Cardiac fibroblast (primary cell): ENCODE results near the gene XIRP1.

Experiments
- DNase-seq, 2 donors: peaks; one replicate each; pipeline versions ENCODE4 v3.0.0 to v3.0.0-alpha.2; 2010; ENCODE audit warnings: low read depth in 2 of 2
- H3K4me3 ChIP-seq, 2 donors: replicated peaks in 1 of 2; 1 replicate in 1 of 2; 2 replicates in 1 of 2; pipeline ENCODE4 v1.5.1; 2011; ENCODE audit warnings: low read depth in 2 of 2, low read length in 2 of 2, mild to moderate bottlenecking in 2 of 2, moderate library complexity in 1 of 2
- CTCF ChIP-seq: IDR thresholded peaks from one replicate; pipeline ENCODE4 v1.5.1; 2011; ENCODE audit warnings: low read depth, mild to moderate bottlenecking, low read length, inconsistent platforms

The XIRP1 gene

GRCh38 chr3:39154280-39155021 is 37.9 kb downstream of the XIRP1 start:
- TF ChIP-seq CTCF = no peak
- peak in 1 of 2 donors; percentile 28 for DNase-seq
- H3K4me3 ChIP-seq = no peak overlapping the region

- peak overlapping the region; percentile 26 to 41 for H3K4me3 ChIP-seq
- DNase-seq = no peak
- TF ChIP-seq CTCF = no peak
Observed at GRCh38 chr3:39153977-39154279, 38.5 kb downstream of the XIRP1 start.

GRCh38 chr3:39150803-39151631 is 41.4 kb downstream of the XIRP1 start:
- peak; percentile 98 for DNase-seq
- no peak for TF ChIP-seq CTCF
- peak overlapping the region; percentile 76 to 83 for H3K4me3 ChIP-seq

GRCh38 chr3:39150148-39150802 is 42.1 kb downstream of the XIRP1 start:
- no peak for DNase-seq
- TF ChIP-seq CTCF = no peak

GRCh38 chr3:39149498-39150147 is 42.8 kb downstream of the XIRP1 start:
- no peak for DNase-seq
- H3K4me3 ChIP-seq = no peak overlapping the region
- no peak for TF ChIP-seq CTCF

More at GRCh38 chr3:39150148-39150802, 42.1 kb downstream of the XIRP1 start:
- H3K4me3 ChIP-seq = peak overlapping the region; percentile 14 to 83

GRCh38 chr3:39149059-39149455 is 43.3 kb downstream of the XIRP1 start:
- no peak for TF ChIP-seq CTCF
- peak in 1 of 2 donors; percentile 13 for DNase-seq
- no peak overlapping the region for H3K4me3 ChIP-seq
